HFF-Myc (cell line): ENCODE measurements around the gene FTH1.
"Not testable (repeated sequence)": the region's sequence is repeated elsewhere in the genome, so short reads cannot be mapped to it uniquely, and the experiment has no call there.

Experiments used
- DNase-seq: peaks from one replicate; pipeline ENCODE4 v3.0.0-alpha.2; 2011; ENCODE audit warnings: low read depth; ENCODE audit errors: extremely low read depth
- H3K4me3 ChIP-seq: replicated peaks from 2 replicates; pipeline ENCODE4 v1.5.1; 2011; ENCODE audit warnings: low read depth, mild to moderate bottlenecking, control low read depth, low read length
- TF ChIP-seq, protein P1 (sequence below): IDR thresholded peaks from 2 replicates; pipeline ENCODE4 v1.5.1; 2012; ENCODE audit warnings: mild to moderate bottlenecking, low read depth, low read length, control low read depth; ENCODE audit errors: missing control alignments

Gene FTH1

DNA sequence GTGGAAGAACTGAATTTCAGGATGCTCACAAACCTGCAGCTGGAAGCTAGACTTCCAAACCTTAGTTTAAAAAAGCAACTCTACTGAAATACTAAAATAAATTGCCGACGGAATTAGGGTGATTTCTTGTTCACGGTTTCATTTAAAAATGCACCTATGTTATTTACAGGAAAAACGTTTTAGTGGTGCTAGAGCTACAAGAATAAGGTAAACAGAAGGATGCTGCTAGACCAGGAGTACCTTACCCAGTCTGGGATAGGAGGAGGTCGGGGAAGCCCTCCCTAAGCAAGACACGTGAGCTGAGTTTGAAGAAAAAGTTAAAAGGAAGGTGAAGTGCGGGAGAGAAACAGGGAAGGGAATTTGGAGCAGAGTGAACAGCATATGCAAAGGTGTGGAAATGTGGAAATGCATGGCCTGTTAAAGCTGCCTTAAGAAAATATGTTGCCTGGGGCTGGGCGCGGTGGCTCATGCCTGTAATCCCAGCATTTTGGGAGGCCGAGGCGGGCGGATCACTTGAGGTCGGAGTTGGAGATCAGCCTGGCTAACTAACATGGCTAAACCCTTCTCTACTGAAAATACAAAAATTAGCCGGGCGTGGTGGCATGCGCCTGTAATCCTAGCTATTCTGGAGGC lies 1.4 kb upstream of the FTH1 start:
- H3K4me3 ChIP-seq, result peak overlapping the region; percentile 99
- TF ChIP-seq, protein P1, sequence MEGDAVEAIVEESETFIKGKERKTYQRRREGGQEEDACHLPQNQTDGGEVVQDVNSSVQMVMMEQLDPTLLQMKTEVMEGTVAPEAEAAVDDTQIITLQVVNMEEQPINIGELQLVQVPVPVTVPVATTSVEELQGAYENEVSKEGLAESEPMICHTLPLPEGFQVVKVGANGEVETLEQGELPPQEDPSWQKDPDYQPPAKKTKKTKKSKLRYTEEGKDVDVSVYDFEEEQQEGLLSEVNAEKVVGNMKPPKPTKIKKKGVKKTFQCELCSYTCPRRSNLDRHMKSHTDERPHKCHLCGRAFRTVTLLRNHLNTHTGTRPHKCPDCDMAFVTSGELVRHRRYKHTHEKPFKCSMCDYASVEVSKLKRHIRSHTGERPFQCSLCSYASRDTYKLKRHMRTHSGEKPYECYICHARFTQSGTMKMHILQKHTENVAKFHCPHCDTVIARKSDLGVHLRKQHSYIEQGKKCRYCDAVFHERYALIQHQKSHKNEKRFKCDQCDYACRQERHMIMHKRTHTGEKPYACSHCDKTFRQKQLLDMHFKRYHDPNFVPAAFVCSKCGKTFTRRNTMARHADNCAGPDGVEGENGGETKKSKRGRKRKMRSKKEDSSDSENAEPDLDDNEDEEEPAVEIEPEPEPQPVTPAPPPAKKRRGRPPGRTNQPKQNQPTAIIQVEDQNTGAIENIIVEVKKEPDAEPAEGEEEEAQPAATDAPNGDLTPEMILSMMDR, result no peak
- no peak for DNase-seq

DNA sequence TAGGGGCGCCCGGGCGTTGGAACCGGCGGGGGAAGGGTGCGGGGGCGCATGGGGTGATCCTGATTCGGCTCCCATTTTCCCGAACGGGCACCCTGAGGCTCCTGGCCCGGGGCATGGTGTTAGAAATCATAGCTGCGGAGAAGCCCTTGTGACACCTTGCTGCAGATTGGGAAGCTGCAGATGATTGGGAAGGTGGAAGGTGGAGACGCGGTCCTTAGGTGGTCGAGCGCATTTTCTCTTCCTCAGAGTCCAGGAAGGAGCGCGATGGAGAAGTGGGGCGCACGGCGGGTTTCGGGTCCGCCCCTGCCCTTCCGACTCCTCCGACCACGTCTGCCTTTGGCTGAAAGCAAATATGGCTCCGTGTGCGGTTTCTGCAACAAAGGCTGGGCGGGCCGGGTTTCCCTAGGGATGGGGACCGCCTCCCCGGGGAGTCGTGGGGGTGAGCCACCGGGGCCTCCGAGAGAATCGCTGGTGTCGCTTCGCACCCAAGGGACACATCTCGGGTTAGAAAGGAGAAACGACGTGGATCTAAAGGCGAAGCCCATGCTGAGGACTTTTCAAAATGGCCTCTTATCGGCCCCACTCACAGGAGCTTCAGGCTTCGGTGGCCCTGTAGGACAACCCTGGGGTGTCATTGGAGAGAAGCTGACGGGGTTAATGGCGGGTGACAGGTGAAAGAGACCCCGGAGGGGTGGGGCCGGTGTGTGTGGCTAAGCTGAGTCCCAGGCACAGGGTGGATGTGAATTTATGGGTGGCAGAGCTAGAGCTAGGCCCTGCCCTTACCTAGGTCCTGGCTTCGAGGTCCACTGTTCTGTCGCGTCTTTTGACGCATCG lies 707 bp upstream of the FTH1 start:
- DNase-seq, result no peak
- TF ChIP-seq, protein P1, result no peak
- peak overlapping the region; percentile 99 for H3K4me3 ChIP-seq

DNA sequence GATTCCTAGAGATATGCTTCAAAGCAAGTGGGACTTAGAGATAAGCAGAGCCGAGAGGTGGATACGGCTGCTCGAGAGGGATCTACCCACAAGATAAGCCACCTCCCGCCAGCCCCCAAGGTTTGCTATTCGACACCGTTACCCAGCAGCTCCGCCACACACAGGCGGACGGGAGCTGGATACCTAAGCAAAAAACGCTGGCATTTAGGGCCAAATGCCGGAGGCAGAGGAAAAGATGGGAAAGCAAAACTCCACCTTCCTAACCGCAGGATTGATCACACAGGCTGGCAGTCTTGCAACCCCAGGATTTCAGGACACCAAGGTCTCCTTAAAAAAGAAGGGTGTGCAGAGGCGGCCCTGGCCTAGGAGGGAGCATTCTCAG lies 709 bp downstream of the FTH1 start:
- no peak for DNase-seq
- TF ChIP-seq, protein P1, result no peak
- peak overlapping the region; percentile 99 for H3K4me3 ChIP-seq

DNA sequence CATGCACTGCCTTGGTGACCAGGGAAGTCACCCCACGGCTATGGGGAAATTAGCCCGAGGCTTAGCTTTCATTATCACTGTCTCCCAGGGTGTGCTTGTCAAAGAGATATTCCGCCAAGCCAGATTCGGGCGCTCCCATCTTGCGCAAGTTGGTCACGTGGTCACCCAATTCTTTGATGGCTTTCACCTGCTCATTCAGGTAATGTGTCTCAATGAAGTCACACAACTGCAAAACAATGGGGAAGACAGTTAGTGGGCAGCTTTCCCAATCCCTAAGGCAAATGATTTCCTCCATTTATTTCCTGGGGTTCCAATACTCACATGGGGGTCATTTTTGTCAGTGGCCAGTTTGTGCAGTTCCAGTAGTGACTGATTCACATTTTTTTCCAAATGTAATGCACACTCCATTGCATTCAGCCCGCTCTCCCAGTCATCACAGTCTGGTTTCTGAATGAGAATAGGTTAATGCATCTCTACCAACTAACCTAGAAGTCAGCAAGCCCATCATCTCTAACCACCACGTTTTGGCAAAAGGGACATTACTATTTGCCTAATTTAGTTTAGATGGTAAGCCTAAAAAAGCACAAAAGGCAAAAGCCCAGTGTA lies 2.7 kb downstream of the FTH1 start:
- DNase-seq, result not testable (repeated sequence)
- H3K4me3 ChIP-seq, result peak overlapping the region; percentile 99

DNA sequence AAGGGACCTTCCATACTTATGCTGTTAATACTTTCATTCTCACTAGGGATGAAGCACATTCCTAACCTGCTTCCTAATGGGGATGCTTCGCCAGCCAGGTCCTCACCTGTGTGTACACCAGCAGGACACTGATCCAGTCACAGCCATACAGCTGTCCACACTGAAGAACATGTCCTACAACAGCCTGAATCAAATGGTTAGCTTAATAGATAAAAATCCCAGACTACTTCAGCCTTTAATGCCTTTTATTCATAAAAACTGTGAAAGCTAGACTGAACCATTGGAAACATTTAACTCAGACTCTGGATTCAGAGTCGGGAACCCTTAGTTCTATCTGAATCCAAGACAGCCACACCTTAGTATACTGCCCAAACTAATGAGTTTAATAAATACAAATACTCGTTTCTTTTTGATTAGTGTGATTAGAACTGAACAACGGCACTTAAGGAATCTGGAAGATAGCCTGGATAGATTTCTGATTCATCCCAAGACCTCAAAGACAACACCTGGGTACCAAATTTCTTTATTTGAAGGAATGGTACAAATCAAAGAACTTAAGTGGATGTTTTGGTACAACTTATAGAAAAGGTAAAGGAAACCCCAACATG lies 3.3 kb downstream of the FTH1 start:
- no peak for DNase-seq
- TF ChIP-seq, protein P1, result no peak
- no peak overlapping the region for H3K4me3 ChIP-seq

DNA sequence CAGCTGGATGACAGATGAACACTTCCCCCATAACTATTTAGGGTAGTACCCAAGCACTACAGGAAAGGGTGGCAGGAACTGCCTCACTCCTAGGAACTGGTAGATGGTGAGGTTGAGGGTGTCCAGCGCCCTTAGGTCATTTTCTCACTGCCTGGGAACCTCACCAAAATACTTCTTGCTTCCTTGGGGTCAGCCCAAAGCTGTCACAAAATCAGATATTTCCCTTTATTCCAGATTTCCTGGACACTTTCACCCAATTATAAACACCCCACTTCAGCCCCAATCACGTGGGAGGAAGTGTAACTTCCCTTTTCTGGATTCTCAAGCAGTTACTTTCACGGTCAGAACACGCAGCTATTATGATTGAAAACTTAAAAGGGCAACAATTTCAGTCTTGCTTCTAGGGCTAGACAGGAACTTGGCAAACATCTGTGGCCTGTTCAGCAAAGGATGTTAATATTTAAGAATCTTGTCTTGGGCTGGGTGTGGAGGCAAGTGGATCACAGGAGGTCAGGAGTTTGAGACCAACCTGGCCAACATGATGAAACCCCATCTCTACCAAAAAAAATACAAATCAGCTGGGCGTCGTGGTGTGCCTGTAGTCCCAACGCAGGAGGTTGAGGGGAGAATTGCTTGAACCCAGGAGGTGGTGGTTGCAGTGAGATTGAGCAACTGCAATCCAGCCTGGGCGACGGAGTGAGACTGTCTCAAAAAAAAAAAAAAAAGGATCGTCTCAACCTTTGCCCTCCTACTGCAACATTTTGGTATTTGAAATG lies 4.0 kb downstream of the FTH1 start:
- no peak for DNase-seq
- TF ChIP-seq, protein P1, result no peak
- no peak overlapping the region for H3K4me3 ChIP-seq
